Endothelial cell of umbilical vein (primary cell): ENCODE measurements around the gene DUSP6. TPM values are rescaled to one million over a fixed set of nuclear protein-coding genes. Genes with fewer than 3 reads are reported as not detected.

Experiments
- BruUV-seq: library from RNA; stranded (reverse); fragments of 400-500 nt; replicated peaks from 2 replicates; lab custom pipeline; 2021; lab: Mats Ljungman, UMichigan
- CTCF ChIA-PET: fragments of 300-600, 350-600 bp; sonication (Branson Sonifier 250); formaldehyde crosslinking; loops from one replicate; lab custom pipeline; 2021; ENCODE audit warnings: antibody characterized with exemption, inconsistent platforms; lab: Charles Lee
- POLR2A ChIA-PET: fragments of 300-600, 350-600 bp; sonication (Branson Sonifier 250); formaldehyde crosslinking; loops from one replicate; lab custom pipeline; 2021; ENCODE audit warnings: antibody characterized with exemption, inconsistent platforms; lab: Charles Lee
- DNase-seq: peaks from one replicate; pipeline ENCODE4 v3.0.0-alpha.2; 2011; ENCODE audit warnings: low read depth, low spot score
- FAIRE-seq: peaks from 2 replicates; lab custom pipeline; 2011; peaks lifted over from hg19 to GRCh38; lab: Jason Lieb, UNC
- H2AFZ ChIP-seq: 2 replicates; pipeline ENCODE4 v1.6.0; 2012; ENCODE audit warnings: low read depth, low read length, control low read depth, inconsistent platforms
- H3K27ac ChIP-seq: 2 replicates; pipeline ENCODE4 v1.5.1; 2011; ENCODE audit warnings: low read depth, mild to moderate bottlenecking, control low read depth, low read length, moderate library complexity; ENCODE audit not compliant: insufficient read depth
- H3K27me3 ChIP-seq, 2 experiments: 2 replicates each; pipeline versions ENCODE4 v1.6.0 to v1.6.1; 2011; ENCODE audit warnings: low read length in 2 of 2, mixed read lengths in 1 of 2; ENCODE audit not compliant: control insufficient read depth in 2 of 2, insufficient read depth in 2 of 2
- H3K36me3 ChIP-seq, 2 experiments: 2 replicates in 1 of 2; 3 replicates in 1 of 2; pipeline ENCODE4 v1.5.1; 2011; ENCODE audit warnings: low read length in 2 of 2, mild to moderate bottlenecking in 1 of 2, moderate library complexity in 1 of 2; ENCODE audit not compliant: control insufficient read depth in 2 of 2, insufficient read depth in 2 of 2; ENCODE audit errors: extremely low read depth in 1 of 2
- H3K4me1 ChIP-seq: 3 replicates; pipeline ENCODE4 v1.5.1; 2011; ENCODE audit warnings: mild to moderate bottlenecking, low read length; ENCODE audit not compliant: control insufficient read depth, insufficient read depth; ENCODE audit errors: extremely low read depth
- H3K4me2 ChIP-seq: 2 replicates; pipeline ENCODE4 v1.6.1; 2011; ENCODE audit warnings: low read length, control low read depth, mixed read lengths; ENCODE audit not compliant: insufficient read depth
- H3K4me3 ChIP-seq, 3 experiments: fragments of 200-600 bp in 1 of 3; sonication (generic), shearing (Covaris generic) in 1 of 3; replicated peaks in 1 of 3; 2 replicates each; pipeline ENCODE4 v1.5.1; 2011 to 2016; ENCODE audit warnings: control low read depth in 3 of 3, low read length in 3 of 3, mild to moderate bottlenecking in 2 of 3, inconsistent platforms in 1 of 3, low read depth in 1 of 3, moderate library complexity in 1 of 3; ENCODE audit not compliant: insufficient read depth in 1 of 3
- H3K79me2 ChIP-seq: 2 replicates; pipeline ENCODE4 v1.6.0; 2012; ENCODE audit warnings: low read length, inconsistent platforms; ENCODE audit not compliant: control insufficient read depth, insufficient read depth
- H3K9ac ChIP-seq: replicated peaks from 2 replicates; pipeline ENCODE3; 2011; ENCODE audit warnings: low read length, control low read depth; ENCODE audit not compliant: insufficient read depth; ENCODE audit errors: extremely low read depth
- H3K9me1 ChIP-seq: replicated peaks from 3 replicates; pipeline ENCODE4 v1.6.0; 2011; ENCODE audit warnings: mild to moderate bottlenecking, low read length; ENCODE audit not compliant: control insufficient read depth, insufficient read depth; ENCODE audit errors: extremely low read depth
- H3K9me3 ChIP-seq: replicated peaks from 2 replicates; pipeline ENCODE4 v1.5.1; 2012; ENCODE audit warnings: low read length, inconsistent platforms; ENCODE audit not compliant: control insufficient read depth, insufficient read depth
- H4K20me1 ChIP-seq: replicated peaks from 2 replicates; pipeline ENCODE3; 2011; ENCODE audit warnings: mild to moderate bottlenecking, low read length; ENCODE audit not compliant: control insufficient read depth, insufficient read depth; ENCODE audit errors: extremely low read depth
- EZH2 ChIP-seq: IDR thresholded peaks from 2 replicates; pipeline ENCODE4 v1.6.1; 2012; ENCODE audit warnings: borderline replicate concordance, low read depth, mild to moderate bottlenecking, moderate library complexity, low read length, inconsistent platforms; ENCODE audit not compliant: severe bottlenecking
- FOS ChIP-seq: IDR thresholded peaks from 2 replicates; pipeline ENCODE4 v1.6.1; 2011; ENCODE audit warnings: mild to moderate bottlenecking, low read length, moderate library complexity, borderline replicate concordance; ENCODE audit not compliant: insufficient read depth
- GATA2 ChIP-seq: IDR thresholded peaks from 2 replicates; pipeline ENCODE4 v1.7.0; 2011; ENCODE audit warnings: low read depth, mild to moderate bottlenecking, moderate library complexity, mixed read lengths, low read length; ENCODE audit not compliant: insufficient read length, insufficient read depth
- JUN ChIP-seq: IDR thresholded peaks from 2 replicates; pipeline ENCODE4 v1.6.1; 2011; ENCODE audit warnings: borderline replicate concordance, low read depth; ENCODE audit not compliant: insufficient read length, insufficient read depth
- MAX ChIP-seq: IDR thresholded peaks from 2 replicates; pipeline ENCODE4 v1.6.1; 2011; ENCODE audit not compliant: insufficient read depth, insufficient read length
- MYC ChIP-seq: IDR thresholded peaks from one replicate; pipeline ENCODE4 v1.6.1; 2011; ENCODE audit warnings: mild to moderate bottlenecking, low read depth, low read length
- POLR2A ChIP-seq: IDR thresholded peaks from 2 replicates; pipeline ENCODE4 v1.6.1; 2012; ENCODE audit warnings: low read depth, mild to moderate bottlenecking, control low read depth, low read length
- POLR2AphosphoS5 ChIP-seq: IDR thresholded peaks from 2 replicates; pipeline ENCODE4 v1.6.1; 2012; ENCODE audit warnings: low read depth, mild to moderate bottlenecking, control low read depth, low read length, moderate library complexity; ENCODE audit not compliant: insufficient read depth
- dilution Hi-C: fragments of 300-500 bp; cut with MboI; formaldehyde crosslinking; loops from one replicate; pipeline ENCODE4 v1.15.0; 2019; ENCODE audit warnings: low sequenced_read_pairs; ENCODE audit not compliant: extremely low pct_ligation_motif_present
- intact Hi-C: fragments of 100-400 bp; cut with micrococcal nuclease; formaldehyde crosslinking; loops from one replicate; pipeline ENCODE4 v1.10.0; 2022
- polyA plus RNA-seq, 4 experiments: library from polyadenylated mRNA; depleted of rRNA in 3 of 4; stranded (reverse) in 3 of 4; unstranded in 1 of 4; fragments of >200 nt; gene quantifications; 2 replicates each; pipeline versions ENCODE4 v1.2.1 to v1.2.3, GENCODE V29; 2011 to 2012; ENCODE audit warnings: missing spikeins in 1 of 4
- total RNA-seq: library from RNA; stranded (reverse); gene quantifications from 2 replicates; pipeline ENCODE4 v1.2.3, GENCODE V29; 2021
- TF ChIP-seq, protein P1 (sequence below), 2 donors: IDR thresholded peaks; 1 replicate in 1 of 2; 2 replicates in 1 of 2; pipeline ENCODE4 v1.5.1; 2011; ENCODE audit warnings: low read length in 2 of 2, mild to moderate bottlenecking in 2 of 2, moderate library complexity in 2 of 2, control low read depth in 1 of 2, inconsistent platforms in 1 of 2, low read depth in 1 of 2; ENCODE audit not compliant: insufficient read depth in 1 of 2; ENCODE audit errors: extremely low read depth in 1 of 2

Gene DUSP6
- total and polyA plus RNA-seq, 2 donors (not counting 3 experiments of a cell fraction or from before 2014, with no cell fraction given): 148 to 149 TPM

DNA sequence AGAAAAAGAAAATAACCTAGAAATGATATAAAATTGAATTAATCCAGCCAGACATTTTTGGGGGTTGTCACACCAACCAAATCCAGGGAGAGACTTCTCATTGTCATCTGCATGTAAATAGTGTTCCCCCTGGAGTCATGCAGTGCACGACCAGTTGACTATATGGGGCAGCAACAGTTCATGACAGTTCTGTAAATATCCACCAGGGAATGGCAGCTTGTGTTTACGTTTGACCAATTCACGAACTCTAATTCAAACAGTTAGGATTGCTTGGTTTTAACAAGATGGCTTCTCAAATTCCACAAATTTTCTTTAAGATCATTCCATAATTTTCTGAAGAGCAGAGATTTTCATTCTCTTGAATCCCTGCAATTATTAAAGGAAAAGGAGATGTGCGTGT, 43.4 kb upstream of the DUSP6 start:
- Histone ChIP-seq H3K9me3 (no peaks in the 10 kb centered on the region), H3K36me3 (no peaks in the 10 kb centered on the region), H3K27me3 (no peaks in the 10 kb centered on the region), H3K27ac (no peak overlapping the region), H3K4me3 (no peak overlapping the region), H3K4me1 (peaks cover 17% of the 10 kb centered on the region), H3K9ac (no peak overlapping the region), H3K9me1 (no peaks in the 10 kb centered on the region), H2AFZ (no peak overlapping the region), H4K20me1 (no peaks in the 10 kb centered on the region), H3K79me2 (no peaks in the 10 kb centered on the region), H3K4me2 (no peak overlapping the region)
- intact Hi-C loops (no loop called here), dilution Hi-C loops (no loop called here)
- no peak for FAIRE-seq
- BruUV-seq: no TSS peak
- ChIA-PET CTCF (interaction anchor here (1.3 to 1.5 kb wide), 2 partner anchors 12 to 13 kb away, joined by 3 to 4 read pairs; no protein-coding TSS in a partner anchor), POLR2A (no interaction called here)
- TF ChIP-seq POLR2A (no peak), MYC (no peak)
- DNase-seq: no peak

- Histone ChIP-seq H3K9ac (no peak overlapping the region), H4K20me1 (no peaks in the 10 kb centered on the region), H3K4me2 (no peak overlapping the region), H3K27ac (no peak overlapping the region), H3K36me3 (no peaks in the 10 kb centered on the region), H3K4me1 (peaks cover 28% of the 10 kb centered on the region), H2AFZ (no peak overlapping the region), H3K27me3 (no peaks in the 10 kb centered on the region), H3K4me3 (no peak overlapping the region), H3K79me2 (no peaks in the 10 kb centered on the region), H3K9me1 (no peaks in the 10 kb centered on the region), H3K9me3 (no peaks in the 10 kb centered on the region)
- intact Hi-C loops: no loop called here
- TF ChIP-seq, protein P1, sequence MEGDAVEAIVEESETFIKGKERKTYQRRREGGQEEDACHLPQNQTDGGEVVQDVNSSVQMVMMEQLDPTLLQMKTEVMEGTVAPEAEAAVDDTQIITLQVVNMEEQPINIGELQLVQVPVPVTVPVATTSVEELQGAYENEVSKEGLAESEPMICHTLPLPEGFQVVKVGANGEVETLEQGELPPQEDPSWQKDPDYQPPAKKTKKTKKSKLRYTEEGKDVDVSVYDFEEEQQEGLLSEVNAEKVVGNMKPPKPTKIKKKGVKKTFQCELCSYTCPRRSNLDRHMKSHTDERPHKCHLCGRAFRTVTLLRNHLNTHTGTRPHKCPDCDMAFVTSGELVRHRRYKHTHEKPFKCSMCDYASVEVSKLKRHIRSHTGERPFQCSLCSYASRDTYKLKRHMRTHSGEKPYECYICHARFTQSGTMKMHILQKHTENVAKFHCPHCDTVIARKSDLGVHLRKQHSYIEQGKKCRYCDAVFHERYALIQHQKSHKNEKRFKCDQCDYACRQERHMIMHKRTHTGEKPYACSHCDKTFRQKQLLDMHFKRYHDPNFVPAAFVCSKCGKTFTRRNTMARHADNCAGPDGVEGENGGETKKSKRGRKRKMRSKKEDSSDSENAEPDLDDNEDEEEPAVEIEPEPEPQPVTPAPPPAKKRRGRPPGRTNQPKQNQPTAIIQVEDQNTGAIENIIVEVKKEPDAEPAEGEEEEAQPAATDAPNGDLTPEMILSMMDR (IDR thresholded peaks at IDR 0.05; ENCODE audit: extremely low read depth in 1 of 2, insufficient read depth in 1 of 2, low read depth in 1 of 2, low read length in 2 of 2): no peak
- TF ChIP-seq MYC: no peak
- no peak for TF ChIP-seq JUN
- no peak for TF ChIP-seq EZH2
- TF ChIP-seq GATA2: no peak
- no peak for TF ChIP-seq POLR2AphosphoS5
- TF ChIP-seq MAX: no peak
- TF ChIP-seq POLR2A: no peak
- TF ChIP-seq FOS: no peak
- DNase-seq (no peak), FAIRE-seq (no peak)
- dilution Hi-C loops: no loop called here
- ChIA-PET POLR2A (no interaction called here), CTCF (no interaction called here)
- BruUV-seq: no TSS peak
Measured at GRCh38 chr12:89393551-89394121, 41.3 kb upstream of the DUSP6 start.
